Choroid plexus epithelial cell (primary cell): ENCODE measurements around the gene PRKG1.
A peak's percentile ranks its signal among the peaks of the same experiment; 100 is the strongest.

Experiments used
- DNase-seq: peaks from one replicate; pipeline ENCODE4 v3.0.0-alpha.2; 2010; ENCODE audit warnings: low read depth
- H3K4me3 ChIP-seq: 2 replicates; pipeline ENCODE4 v1.5.1; 2011; ENCODE audit warnings: low read depth, mild to moderate bottlenecking, control low read depth, low read length, moderate library complexity
- CTCF ChIP-seq: conservative IDR thresholded peaks from 2 replicates; pipeline ENCODE4 v1.5.1; 2011; ENCODE audit warnings: low read depth, mild to moderate bottlenecking, control low read depth, inconsistent platforms, low read length, moderate library complexity

PRKG1 gene

GRCh38 chr10:51585742-51586141, 511.5 kb downstream of the PRKG1 start:
- no peak overlapping the region for H3K4me3 ChIP-seq
- TF ChIP-seq CTCF = no peak
- DNase-seq = no peak

GRCh38 chr10:51588984-51589383, 514.7 kb downstream of the PRKG1 start:
- no peak overlapping the region for H3K4me3 ChIP-seq
- TF ChIP-seq CTCF = no peak
- no peak for DNase-seq

GRCh38 chr10:51590818-51591217, 516.5 kb downstream of the PRKG1 start:
- no peak for TF ChIP-seq CTCF
- H3K4me3 ChIP-seq = no peak overlapping the region
- DNase-seq = no peak

GRCh38 chr10:51596695-51597094, 522.4 kb downstream of the PRKG1 start:
- no peak for DNase-seq
- no peak for TF ChIP-seq CTCF
- H3K4me3 ChIP-seq = no peak overlapping the region

- no peak overlapping the region for H3K4me3 ChIP-seq
- no peak for DNase-seq
- TF ChIP-seq CTCF = no peak
These were observed 525.4 kb downstream of the PRKG1 start for GRCh38 chr10:51599647-51600046.

- peak; percentile 21 for DNase-seq
- no peak for TF ChIP-seq CTCF
- H3K4me3 ChIP-seq = no peak overlapping the region
These were observed 528.0 kb downstream of the PRKG1 start for GRCh38 chr10:51602326-51602725.

GRCh38 chr10:51604579-51604978, 530.3 kb downstream of the PRKG1 start:
- H3K4me3 ChIP-seq = no peak overlapping the region
- no peak for DNase-seq
- no peak for TF ChIP-seq CTCF
